Hepatocyte (in vitro differentiated cells): ENCODE measurements around the gene PDLIM7.

Experiments
- EZH2 ChIP-seq: fragments of 200-600 bp; sonication (generic); IDR thresholded peaks from 2 replicates; pipeline ENCODE4 v1.6.1; 2016; ENCODE audit warnings: antibody characterized with exemption, mild to moderate bottlenecking, borderline replicate concordance
- EZH2phosphoT487 ChIP-seq: fragments of 200-600 bp; sonication (generic); IDR thresholded peaks from one replicate; pipeline ENCODE4 v1.6.1; 2018; ENCODE audit warnings: antibody characterized with exemption, mild to moderate bottlenecking, low read depth, moderate library complexity; ENCODE audit not compliant: unreplicated experiment, severe bottlenecking
- TF ChIP-seq, protein P1 (sequence below): fragments of 200-600 bp; sonication (generic); IDR thresholded peaks from 2 replicates; pipeline ENCODE4 v1.5.1; 2016; ENCODE audit warnings: antibody characterized with exemption, mild to moderate bottlenecking; ENCODE audit not compliant: poor library complexity

DNA sequence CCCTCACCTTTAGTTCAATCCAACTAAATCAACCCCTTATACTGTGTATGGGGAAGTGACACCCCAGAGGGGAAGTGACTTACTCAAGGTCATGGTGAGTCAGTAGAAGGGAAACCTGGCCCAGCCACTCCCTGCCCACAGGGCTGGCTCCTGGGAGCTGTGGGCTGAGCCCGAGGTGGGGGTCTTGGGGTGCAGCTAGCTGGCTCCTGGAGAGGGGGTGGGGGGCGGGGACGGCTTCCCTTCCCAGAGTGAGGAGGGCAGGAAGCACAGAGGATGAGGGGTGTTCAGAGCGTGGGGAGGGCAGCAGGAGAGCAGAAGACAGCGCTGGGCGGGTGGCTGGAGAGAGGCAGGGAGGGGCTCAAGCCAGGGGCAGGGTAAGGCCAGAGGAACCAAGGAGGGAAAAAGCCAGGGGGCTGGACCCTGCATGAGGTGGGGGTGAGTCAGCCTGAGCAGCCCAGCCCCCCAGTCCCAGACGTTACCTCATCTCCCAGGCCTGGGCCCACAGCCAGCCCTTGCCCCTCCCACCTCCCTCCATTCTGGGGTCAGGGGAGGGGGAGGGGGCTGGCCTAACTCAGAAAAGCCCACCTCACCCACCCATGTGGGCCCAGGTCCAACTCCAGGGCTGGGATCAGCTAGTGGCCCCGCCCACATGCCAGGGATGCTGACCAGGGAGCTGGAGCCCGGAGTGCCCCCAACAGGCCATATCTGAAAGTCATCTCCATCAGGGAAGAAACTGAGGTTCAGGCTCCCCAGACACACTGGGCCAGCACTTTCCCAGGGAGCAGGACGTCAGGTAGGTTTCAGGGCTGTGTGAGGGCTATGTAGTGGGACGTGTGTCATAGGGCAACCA, 2.8 kb downstream of the PDLIM7 start:
- TF ChIP-seq, protein P1, sequence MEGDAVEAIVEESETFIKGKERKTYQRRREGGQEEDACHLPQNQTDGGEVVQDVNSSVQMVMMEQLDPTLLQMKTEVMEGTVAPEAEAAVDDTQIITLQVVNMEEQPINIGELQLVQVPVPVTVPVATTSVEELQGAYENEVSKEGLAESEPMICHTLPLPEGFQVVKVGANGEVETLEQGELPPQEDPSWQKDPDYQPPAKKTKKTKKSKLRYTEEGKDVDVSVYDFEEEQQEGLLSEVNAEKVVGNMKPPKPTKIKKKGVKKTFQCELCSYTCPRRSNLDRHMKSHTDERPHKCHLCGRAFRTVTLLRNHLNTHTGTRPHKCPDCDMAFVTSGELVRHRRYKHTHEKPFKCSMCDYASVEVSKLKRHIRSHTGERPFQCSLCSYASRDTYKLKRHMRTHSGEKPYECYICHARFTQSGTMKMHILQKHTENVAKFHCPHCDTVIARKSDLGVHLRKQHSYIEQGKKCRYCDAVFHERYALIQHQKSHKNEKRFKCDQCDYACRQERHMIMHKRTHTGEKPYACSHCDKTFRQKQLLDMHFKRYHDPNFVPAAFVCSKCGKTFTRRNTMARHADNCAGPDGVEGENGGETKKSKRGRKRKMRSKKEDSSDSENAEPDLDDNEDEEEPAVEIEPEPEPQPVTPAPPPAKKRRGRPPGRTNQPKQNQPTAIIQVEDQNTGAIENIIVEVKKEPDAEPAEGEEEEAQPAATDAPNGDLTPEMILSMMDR = peak; percentile 31
- no peak for TF ChIP-seq EZH2
- no peak for TF ChIP-seq EZH2phosphoT487
